Measurements from ENCODE around the gene CAMSAP1.

Gene CAMSAP1

DNA sequence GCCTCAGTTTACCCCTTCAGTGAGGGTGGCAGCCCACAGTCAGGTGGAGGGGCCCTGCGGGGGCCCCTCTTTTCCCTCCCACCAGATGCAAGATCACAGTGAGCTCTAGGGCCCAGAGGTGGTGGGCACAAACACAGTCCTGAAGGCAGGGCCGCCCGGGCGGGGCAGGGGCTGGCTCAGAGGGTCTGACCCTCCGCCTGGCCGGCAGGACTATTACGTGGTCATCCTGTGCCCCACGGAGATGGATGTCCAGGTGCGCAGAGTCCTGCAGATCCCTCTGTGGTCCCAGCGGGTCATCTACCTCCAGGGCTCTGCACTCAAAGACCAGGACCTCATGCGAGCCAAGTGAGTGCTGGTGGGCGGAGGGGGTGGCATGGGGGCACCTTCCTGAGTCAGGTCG, 141.9 kb downstream of the CAMSAP1 start:
- Histone ChIP-seq H3K9ac (ENCODE audit: low read length) (no peak overlapping the region), H3K23ac (ENCODE audit: low read length) (no peak overlapping the region), H2AK5ac (ENCODE audit: low read length) (no peak overlapping the region), H3K79me1 (ENCODE audit: low read length) (no peaks in the 10 kb centered on the region), H3K56ac (ENCODE audit: low read length) (no peak overlapping the region), H3K36me3 (ENCODE audit: control insufficient read depth, insufficient read depth, low read length) (no peaks in the 10 kb centered on the region), H2BK15ac (replicated peaks; ENCODE audit: low read depth) (no peak overlapping the region), H3K4me3 (ENCODE audit: low read length) (no peak overlapping the region), H2BK5ac (ENCODE audit: low read length) (no peak overlapping the region), H3K4me1 (ENCODE audit: control insufficient read depth, low read depth, low read length) (no peaks in the 10 kb centered on the region), H4K8ac (ENCODE audit: low read depth, low read length) (no peak overlapping the region), H3K27me3 (ENCODE audit: insufficient read depth, low read length, poor library complexity) (no peaks in the 10 kb centered on the region), H3K4me2 (ENCODE audit: low read length) (no peak overlapping the region), H2BK120ac (ENCODE audit: low read depth, low read length) (no peak overlapping the region), H3K18ac (ENCODE audit: low read length) (no peak overlapping the region), H4K5ac (ENCODE audit: low read length) (no peak overlapping the region), H3K27ac (ENCODE audit: low read depth, low read length) (no peak overlapping the region), H3K79me2 (ENCODE audit: control insufficient read depth, insufficient read depth, low read length) (no peaks in the 10 kb centered on the region), H3K4ac (ENCODE audit: low read depth, low read length) (no peak overlapping the region)
- DNase-seq: no peak
- WGBS (ENCODE audit: extremely low coverage, insufficient coverage, low lambda C conversion rate): no CpG with 5 or more reads among the region's 13 CpGs

DNA sequence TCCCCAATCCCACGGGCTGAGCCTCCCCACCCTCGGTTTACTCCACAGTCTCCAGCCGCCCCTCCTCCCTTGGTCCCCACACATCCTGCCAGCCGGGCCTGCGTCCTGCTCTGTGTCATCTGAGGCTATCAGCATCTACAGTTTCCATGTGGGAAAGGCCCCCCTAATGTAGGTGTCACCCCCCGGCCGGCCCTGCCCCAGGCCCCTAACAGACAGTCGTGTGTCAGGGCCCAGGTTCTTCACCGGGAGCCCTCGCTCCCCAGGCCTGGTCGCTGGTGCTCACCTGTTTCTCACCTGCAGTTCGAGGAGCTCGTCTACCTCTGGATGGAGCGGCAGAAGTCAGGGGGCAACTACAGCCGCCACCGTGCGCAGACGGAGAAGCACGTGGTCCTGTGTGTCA, 142.6 kb downstream of the CAMSAP1 start:
- no peak overlapping the region for H3K23ac ChIP-seq (ENCODE audit: low read length)
- no peak overlapping the region for H4K8ac ChIP-seq (ENCODE audit: low read depth, low read length)
- H3K4ac ChIP-seq (ENCODE audit: low read depth, low read length): no peak overlapping the region
- no peak overlapping the region for H2BK120ac ChIP-seq (ENCODE audit: low read depth, low read length)
- H3K79me1 ChIP-seq (ENCODE audit: low read length): no peaks in the 10 kb centered on the region
- no peak overlapping the region for H2BK5ac ChIP-seq (ENCODE audit: low read length)
- no peaks in the 10 kb centered on the region for H3K27me3 ChIP-seq (ENCODE audit: insufficient read depth, low read length, poor library complexity)
- no peak overlapping the region for H3K4me2 ChIP-seq (ENCODE audit: low read length)
- DNase-seq: no peak
- no CpG with 5 or more reads among the region's 19 CpGs for WGBS (ENCODE audit: extremely low coverage, insufficient coverage, low lambda C conversion rate)
- no peak overlapping the region for H3K9ac ChIP-seq (ENCODE audit: low read length)
- no peak overlapping the region for H4K5ac ChIP-seq (ENCODE audit: low read length)
- H2AK5ac ChIP-seq (ENCODE audit: low read length): no peak overlapping the region
- no peak overlapping the region for H3K18ac ChIP-seq (ENCODE audit: low read length)
- H3K4me3 ChIP-seq (ENCODE audit: low read length): no peak overlapping the region
- no peak overlapping the region for H3K27ac ChIP-seq (ENCODE audit: low read depth, low read length)
- no peak overlapping the region for H2BK15ac ChIP-seq (replicated peaks; ENCODE audit: low read depth)
- H3K56ac ChIP-seq (ENCODE audit: low read length): no peak overlapping the region
- H3K79me2 ChIP-seq (ENCODE audit: control insufficient read depth, insufficient read depth, low read length): no peaks in the 10 kb centered on the region
- no peaks in the 10 kb centered on the region for H3K36me3 ChIP-seq (ENCODE audit: control insufficient read depth, insufficient read depth, low read length)
- H3K4me1 ChIP-seq (ENCODE audit: control insufficient read depth, low read depth, low read length): no peaks in the 10 kb centered on the region

DNA sequence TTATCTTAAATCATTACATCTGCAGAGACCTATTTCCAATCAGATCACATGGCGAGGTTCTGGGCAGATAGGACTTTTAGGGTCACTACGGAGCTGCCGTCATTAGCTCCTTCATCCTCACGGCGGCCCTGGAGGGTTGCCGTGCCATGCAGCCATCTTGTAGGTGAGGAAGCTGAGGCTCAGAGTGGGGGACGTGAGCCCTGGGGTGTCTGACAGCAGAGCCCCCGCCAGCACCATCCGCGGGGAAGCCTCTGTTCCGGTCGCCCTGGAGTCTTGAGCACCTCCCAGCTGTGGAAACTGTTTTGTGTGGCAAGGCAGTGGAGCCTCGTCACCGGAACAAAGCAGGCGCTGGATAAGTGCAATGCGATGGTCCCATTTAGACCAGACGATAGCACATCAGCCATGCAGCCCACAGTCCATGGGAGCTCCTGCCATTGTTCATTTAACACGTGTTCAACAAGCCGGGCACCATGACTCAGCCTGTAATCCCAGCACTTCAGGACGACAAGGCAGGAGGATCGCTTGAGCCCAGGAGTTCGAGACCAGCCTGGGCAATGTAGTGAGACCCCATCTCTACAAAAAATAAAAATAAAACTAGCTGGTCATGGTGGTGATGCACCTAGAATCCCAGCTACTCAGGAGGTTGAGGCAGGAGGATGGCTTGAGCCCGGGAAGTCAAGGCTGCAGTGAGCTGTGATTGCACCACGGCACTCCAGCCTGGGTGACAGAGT, 143.5 kb downstream of the CAMSAP1 start:
- no peak overlapping the region for H3K4ac ChIP-seq (ENCODE audit: low read depth, low read length)
- no peak for DNase-seq
- H3K18ac ChIP-seq (ENCODE audit: low read length): no peak overlapping the region
- no peaks in the 10 kb centered on the region for H3K79me2 ChIP-seq (ENCODE audit: control insufficient read depth, insufficient read depth, low read length)
- H3K9ac ChIP-seq (ENCODE audit: low read length): no peak overlapping the region
- no peaks in the 10 kb centered on the region for H3K27me3 ChIP-seq (ENCODE audit: insufficient read depth, low read length, poor library complexity)
- H2BK15ac ChIP-seq (replicated peaks; ENCODE audit: low read depth): no peak overlapping the region
- no peak overlapping the region for H3K23ac ChIP-seq (ENCODE audit: low read length)
- H4K5ac ChIP-seq (ENCODE audit: low read length): no peak overlapping the region
- no peak overlapping the region for H2AK5ac ChIP-seq (ENCODE audit: low read length)
- no peak overlapping the region for H3K4me2 ChIP-seq (ENCODE audit: low read length)
- no peaks in the 10 kb centered on the region for H3K36me3 ChIP-seq (ENCODE audit: control insufficient read depth, insufficient read depth, low read length)
- no peaks in the 10 kb centered on the region for H3K4me1 ChIP-seq (ENCODE audit: control insufficient read depth, low read depth, low read length)
- H3K4me3 ChIP-seq (ENCODE audit: low read length): no peak overlapping the region
- no peak overlapping the region for H3K27ac ChIP-seq (ENCODE audit: low read depth, low read length)
- H4K8ac ChIP-seq (ENCODE audit: low read depth, low read length): no peak overlapping the region
- no peak overlapping the region for H2BK5ac ChIP-seq (ENCODE audit: low read length)
- no peaks in the 10 kb centered on the region for H3K79me1 ChIP-seq (ENCODE audit: low read length)
- no CpG with 5 or more reads among the region's 24 CpGs for WGBS (ENCODE audit: extremely low coverage, insufficient coverage, low lambda C conversion rate)
- H3K56ac ChIP-seq (ENCODE audit: low read length): no peak overlapping the region
- no peak overlapping the region for H2BK120ac ChIP-seq (ENCODE audit: low read depth, low read length)

DNA sequence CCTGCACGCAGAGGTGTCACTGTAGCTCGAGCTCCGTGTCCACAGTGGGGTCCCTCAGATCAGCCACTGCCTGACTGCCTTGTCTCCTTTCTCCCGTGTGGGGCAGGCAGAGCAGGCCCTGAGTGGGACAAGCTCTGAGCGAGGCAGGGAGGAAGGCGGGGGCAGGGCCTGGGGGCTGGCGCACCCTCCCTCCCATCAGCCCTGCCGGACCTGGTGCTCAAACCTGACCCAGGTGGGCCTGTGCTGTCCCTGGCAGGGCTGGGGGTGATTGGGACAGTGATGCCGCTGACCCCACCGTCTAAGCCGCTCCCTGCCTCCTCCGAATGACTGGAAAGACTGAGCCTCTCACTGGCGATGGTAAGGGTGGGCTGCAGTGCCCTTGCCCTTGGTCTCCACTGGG, 144.4 kb downstream of the CAMSAP1 start:
- no peak overlapping the region for H2BK15ac ChIP-seq (replicated peaks; ENCODE audit: low read depth)
- no peak overlapping the region for H2BK120ac ChIP-seq (ENCODE audit: low read depth, low read length)
- H3K4me3 ChIP-seq (ENCODE audit: low read length): no peak overlapping the region
- H4K8ac ChIP-seq (ENCODE audit: low read depth, low read length): no peak overlapping the region
- no peak overlapping the region for H2BK5ac ChIP-seq (ENCODE audit: low read length)
- H3K23ac ChIP-seq (ENCODE audit: low read length): no peak overlapping the region
- no peaks in the 10 kb centered on the region for H3K79me1 ChIP-seq (ENCODE audit: low read length)
- no peak overlapping the region for H3K56ac ChIP-seq (ENCODE audit: low read length)
- H3K79me2 ChIP-seq (ENCODE audit: control insufficient read depth, insufficient read depth, low read length): no peaks in the 10 kb centered on the region
- H2AK5ac ChIP-seq (ENCODE audit: low read length): no peak overlapping the region
- no peaks in the 10 kb centered on the region for H3K27me3 ChIP-seq (ENCODE audit: insufficient read depth, low read length, poor library complexity)
- no peak overlapping the region for H3K27ac ChIP-seq (ENCODE audit: low read depth, low read length)
- H3K36me3 ChIP-seq (ENCODE audit: control insufficient read depth, insufficient read depth, low read length): no peaks in the 10 kb centered on the region
- no peak overlapping the region for H3K9ac ChIP-seq (ENCODE audit: low read length)
- no peak overlapping the region for H4K5ac ChIP-seq (ENCODE audit: low read length)
- H3K4me2 ChIP-seq (ENCODE audit: low read length): no peak overlapping the region
- no peaks in the 10 kb centered on the region for H3K4me1 ChIP-seq (ENCODE audit: control insufficient read depth, low read depth, low read length)
- WGBS (ENCODE audit: extremely low coverage, insufficient coverage, low lambda C conversion rate): no CpG with 5 or more reads among the region's 13 CpGs
- DNase-seq: no peak
- no peak overlapping the region for H3K4ac ChIP-seq (ENCODE audit: low read depth, low read length)
- H3K18ac ChIP-seq (ENCODE audit: low read length): no peak overlapping the region

DNA sequence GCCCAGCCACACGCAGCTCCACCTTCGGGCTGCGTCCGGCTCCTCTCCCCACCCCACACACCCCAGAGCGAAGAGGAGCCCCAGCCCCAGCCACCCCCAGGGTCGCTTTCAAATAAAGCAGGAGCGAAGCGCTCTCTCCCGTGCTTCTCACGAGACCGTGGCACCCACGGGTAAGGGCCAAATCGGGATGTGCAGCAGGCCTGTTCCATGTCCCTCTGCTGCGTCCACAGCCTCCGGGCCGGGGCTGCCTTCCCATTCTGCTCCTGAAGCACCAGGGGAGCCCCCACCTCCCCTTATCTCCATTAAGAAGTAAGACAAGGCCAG, 145.5 kb downstream of the CAMSAP1 start:
- no peak for DNase-seq
- Histone ChIP-seq H3K36me3 (ENCODE audit: control insufficient read depth, insufficient read depth, low read length) (no peaks in the 10 kb centered on the region), H3K56ac (ENCODE audit: low read length) (no peak overlapping the region), H3K18ac (ENCODE audit: low read length) (no peak overlapping the region), H3K4me1 (ENCODE audit: control insufficient read depth, low read depth, low read length) (no peaks in the 10 kb centered on the region), H3K4ac (ENCODE audit: low read depth, low read length) (no peak overlapping the region), H3K27ac (ENCODE audit: low read depth, low read length) (no peak overlapping the region), H2BK5ac (ENCODE audit: low read length) (no peak overlapping the region), H3K4me3 (ENCODE audit: low read length) (no peak overlapping the region), H3K79me2 (ENCODE audit: control insufficient read depth, insufficient read depth, low read length) (no peaks in the 10 kb centered on the region), H3K9ac (ENCODE audit: low read length) (no peak overlapping the region), H3K79me1 (ENCODE audit: low read length) (no peaks in the 10 kb centered on the region), H3K27me3 (ENCODE audit: insufficient read depth, low read length, poor library complexity) (no peaks in the 10 kb centered on the region), H2BK15ac (replicated peaks; ENCODE audit: low read depth) (no peak overlapping the region), H2BK120ac (ENCODE audit: low read depth, low read length) (no peak overlapping the region), H2AK5ac (ENCODE audit: low read length) (no peak overlapping the region), H4K5ac (ENCODE audit: low read length) (no peak overlapping the region), H3K4me2 (ENCODE audit: low read length) (no peak overlapping the region), H4K8ac (ENCODE audit: low read depth, low read length) (no peak overlapping the region), H3K23ac (ENCODE audit: low read length) (no peak overlapping the region)
- WGBS (ENCODE audit: extremely low coverage, insufficient coverage, low lambda C conversion rate): no CpG with 5 or more reads among the region's 16 CpGs

DNA sequence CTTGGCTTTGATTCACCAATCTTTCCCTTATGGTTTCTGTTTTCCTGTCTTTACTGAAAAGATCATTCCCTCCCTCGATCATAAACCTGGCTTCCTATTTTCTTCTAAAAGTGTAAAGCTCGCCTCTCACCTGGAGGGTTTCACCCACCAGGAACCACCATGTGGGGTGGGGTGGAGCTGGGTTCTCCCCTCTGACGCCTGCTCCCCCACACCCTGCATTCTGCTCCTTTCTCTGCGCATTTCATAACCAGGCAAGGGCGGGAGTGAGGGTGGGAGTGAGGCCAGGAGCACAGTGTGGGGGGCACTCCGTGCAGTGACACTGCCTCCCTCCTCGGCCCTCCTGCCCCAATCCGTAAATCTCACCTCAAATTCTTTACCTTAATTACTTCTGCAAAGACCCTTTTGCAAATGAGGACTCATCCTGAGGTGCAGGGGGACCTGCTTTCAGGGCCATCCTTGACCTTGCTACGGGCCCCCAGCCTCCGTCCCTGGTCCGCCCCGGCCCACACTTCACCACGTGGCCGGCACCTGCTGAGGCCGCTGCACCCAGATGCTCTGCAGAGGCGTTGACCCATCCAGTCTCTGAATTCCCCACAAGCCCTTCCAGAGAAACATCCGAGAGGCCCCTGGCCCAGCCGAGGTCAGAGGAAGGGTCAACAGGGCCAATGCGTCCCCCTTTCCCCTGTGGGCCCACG, 146.0 kb downstream of the CAMSAP1 start:
- Histone ChIP-seq H3K4me1 (ENCODE audit: control insufficient read depth, low read depth, low read length) (no peaks in the 10 kb centered on the region), H3K27me3 (ENCODE audit: insufficient read depth, low read length, poor library complexity) (no peaks in the 10 kb centered on the region), H3K79me2 (ENCODE audit: control insufficient read depth, insufficient read depth, low read length) (no peaks in the 10 kb centered on the region), H4K5ac (ENCODE audit: low read length) (no peak overlapping the region), H4K8ac (ENCODE audit: low read depth, low read length) (no peak overlapping the region), H2AK5ac (ENCODE audit: low read length) (no peak overlapping the region), H3K56ac (ENCODE audit: low read length) (no peak overlapping the region), H3K18ac (ENCODE audit: low read length) (no peak overlapping the region), H3K9ac (ENCODE audit: low read length) (no peak overlapping the region), H2BK120ac (ENCODE audit: low read depth, low read length) (no peak overlapping the region), H3K27ac (ENCODE audit: low read depth, low read length) (no peak overlapping the region), H2BK5ac (ENCODE audit: low read length) (no peak overlapping the region), H3K4ac (ENCODE audit: low read depth, low read length) (no peak overlapping the region), H3K4me2 (ENCODE audit: low read length) (no peak overlapping the region), H3K36me3 (ENCODE audit: control insufficient read depth, insufficient read depth, low read length) (no peaks in the 10 kb centered on the region), H3K79me1 (ENCODE audit: low read length) (no peaks in the 10 kb centered on the region), H3K23ac (ENCODE audit: low read length) (no peak overlapping the region), H3K4me3 (ENCODE audit: low read length) (no peak overlapping the region), H2BK15ac (replicated peaks; ENCODE audit: low read depth) (no peak overlapping the region)
- no CpG with 5 or more reads among the region's 20 CpGs for WGBS (ENCODE audit: extremely low coverage, insufficient coverage, low lambda C conversion rate)
- DNase-seq: no peak
